Activated T-cell treated with anti-CD3 and anti-CD28 coated beads for 24 hours (primary cell): ENCODE measurements around the gene RPL21.
"Not testable (repeated sequence)": the region's sequence is repeated elsewhere in the genome, so short reads cannot be mapped to it uniquely, and the experiment has no call there.

Experiments used
- DNase-seq: peaks from one replicate; pipeline ENCODE4 v3.0.0-alpha.2; 2020; ENCODE audit warnings: low read depth

RPL21 gene

GRCh38 chr13:27251166-27252091 lies at the start of gene RPL21:
Gene RPL21 (plus strand): TSS chr13:27251558. CDS start chr13:27253777, 2,219 bp downstream.
- DNase-seq, result peak; percentile 86

DNA sequence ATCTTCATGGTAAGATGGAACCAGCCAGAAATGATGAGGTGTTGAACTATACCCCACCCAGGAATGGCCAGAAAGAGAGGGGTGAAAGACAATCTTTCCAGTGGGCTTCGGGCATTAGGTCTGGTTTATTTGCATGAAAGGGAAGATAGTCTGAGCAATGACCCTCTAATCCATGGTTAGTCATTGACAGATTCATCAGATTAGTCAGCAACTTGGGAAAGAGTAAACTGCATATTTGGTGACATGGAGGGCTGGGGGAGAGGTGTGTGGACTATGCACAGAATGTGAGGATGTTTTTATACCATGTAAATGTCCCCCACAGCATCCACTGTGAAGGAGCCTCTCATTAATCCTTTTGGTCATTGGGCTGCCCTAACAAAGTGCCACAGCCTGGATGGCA lies 49.7 kb upstream of the RPL21 start:
- DNase-seq, result no peak

DNA sequence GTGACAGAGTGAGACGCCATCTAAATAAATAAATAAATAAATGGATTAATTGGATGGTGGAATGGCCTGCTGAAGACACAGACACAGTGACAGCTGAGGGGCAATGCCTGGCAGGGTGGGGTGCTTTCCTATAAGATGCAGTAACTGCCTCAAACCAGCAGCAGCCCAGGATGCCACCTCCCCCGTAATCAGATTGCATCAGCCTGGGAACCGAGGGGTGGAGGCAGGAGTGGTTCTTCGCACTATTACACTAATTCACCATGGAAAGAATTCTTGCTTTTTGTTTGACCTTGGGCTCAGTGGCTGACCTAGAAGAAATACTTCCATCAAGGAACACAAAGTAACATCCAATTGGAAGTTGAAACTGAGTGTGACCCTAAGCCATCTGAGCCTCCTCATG lies 48.2 kb upstream of the RPL21 start:
- DNase-seq, result no peak

DNA sequence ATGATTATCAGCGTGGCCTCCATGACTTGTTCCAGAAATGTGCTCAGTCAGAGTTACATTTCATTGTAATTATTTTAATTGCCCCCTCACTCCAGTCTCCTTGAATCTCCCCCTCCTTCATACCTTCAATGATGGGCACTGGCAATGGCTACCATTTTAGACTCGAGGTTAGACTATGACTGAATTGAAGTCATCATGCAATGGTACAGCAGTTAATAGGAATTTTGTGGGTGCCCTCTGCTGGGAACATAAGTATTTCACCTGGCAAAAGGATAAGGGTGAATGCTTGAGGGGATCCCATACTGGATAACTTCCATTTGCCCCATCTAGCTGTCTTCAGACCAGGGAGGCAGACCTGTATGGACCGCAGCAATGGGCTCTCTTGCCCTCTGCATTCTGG lies 47.5 kb upstream of the RPL21 start:
- DNase-seq, result no peak

- no peak for DNase-seq
Observed at GRCh38 chr13:27208514-27208913, 42.8 kb upstream of the RPL21 start.

DNA sequence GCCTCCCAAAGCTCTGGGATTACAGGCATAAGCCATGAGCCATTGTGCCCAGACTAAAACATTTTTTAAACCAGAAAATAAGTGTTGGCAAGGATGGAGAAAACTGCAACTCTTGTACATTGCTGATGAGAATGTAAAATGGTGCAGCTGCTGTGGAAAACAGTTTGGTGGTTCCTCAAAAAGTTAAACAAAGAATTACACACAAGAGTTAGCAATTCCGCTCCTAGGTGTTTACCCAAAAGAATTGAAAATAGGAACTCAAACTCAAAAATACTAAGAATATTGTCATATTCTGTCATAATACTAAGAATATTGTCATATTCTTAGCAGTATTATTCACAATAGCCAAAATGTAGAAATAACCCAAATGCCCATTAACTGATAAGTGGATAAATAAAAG lies 40.1 kb upstream of the RPL21 start:
- DNase-seq, result no peak

DNA sequence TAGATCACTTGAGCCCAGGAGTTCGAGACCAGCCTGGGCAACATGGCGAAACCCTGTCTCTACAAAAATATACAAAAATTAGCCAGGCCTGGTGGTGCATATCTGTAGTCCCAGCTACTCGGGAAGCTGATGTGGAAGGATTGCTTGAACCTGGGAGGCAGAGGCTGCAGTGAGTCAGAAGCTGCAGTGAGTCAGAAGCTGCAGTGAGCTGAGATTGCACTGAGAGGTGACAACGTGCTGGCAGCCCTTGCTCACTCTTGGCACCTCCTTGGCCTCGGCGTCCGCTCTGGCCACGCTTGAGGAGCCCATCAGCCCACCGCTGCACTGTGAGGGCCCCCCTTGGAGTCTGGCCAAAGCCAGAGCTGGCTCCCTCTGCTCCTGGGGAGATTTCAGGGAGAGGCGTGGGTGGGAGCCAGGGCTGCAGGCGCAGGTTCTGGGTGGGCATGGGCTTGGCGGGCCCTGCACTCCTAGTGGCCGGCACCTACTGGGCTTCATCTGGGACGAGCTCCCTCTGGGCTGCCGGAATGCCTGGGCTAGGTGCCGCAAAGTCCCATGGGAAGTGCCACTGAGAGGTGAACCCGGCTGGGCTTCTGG lies 39.5 kb upstream of the RPL21 start:
- no peak for DNase-seq

DNA sequence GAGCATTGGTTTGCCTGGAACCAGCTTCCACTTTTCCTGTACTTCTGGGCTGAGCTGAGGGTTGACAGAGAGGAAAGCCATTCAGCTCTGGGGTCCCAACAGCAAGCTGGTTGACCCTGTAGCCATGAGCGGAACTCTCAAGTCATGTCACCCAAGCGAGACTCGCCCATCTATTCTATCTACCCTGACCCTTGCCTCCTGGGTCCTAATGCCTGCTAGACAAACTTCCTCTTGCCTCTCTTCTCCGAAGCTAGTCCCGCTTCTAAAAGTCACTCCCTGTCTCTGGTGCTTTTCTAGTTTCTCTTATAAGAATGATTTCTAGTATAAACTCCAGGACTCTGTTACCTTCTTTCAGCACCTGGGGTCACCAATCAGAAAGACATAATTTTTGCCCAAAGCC lies 38.0 kb upstream of the RPL21 start:
- DNase-seq, result not testable (repeated sequence)

GRCh38 chr13:27217791-27218190 lies 33.6 kb upstream of the RPL21 start:
- not testable (repeated sequence) for DNase-seq

DNA sequence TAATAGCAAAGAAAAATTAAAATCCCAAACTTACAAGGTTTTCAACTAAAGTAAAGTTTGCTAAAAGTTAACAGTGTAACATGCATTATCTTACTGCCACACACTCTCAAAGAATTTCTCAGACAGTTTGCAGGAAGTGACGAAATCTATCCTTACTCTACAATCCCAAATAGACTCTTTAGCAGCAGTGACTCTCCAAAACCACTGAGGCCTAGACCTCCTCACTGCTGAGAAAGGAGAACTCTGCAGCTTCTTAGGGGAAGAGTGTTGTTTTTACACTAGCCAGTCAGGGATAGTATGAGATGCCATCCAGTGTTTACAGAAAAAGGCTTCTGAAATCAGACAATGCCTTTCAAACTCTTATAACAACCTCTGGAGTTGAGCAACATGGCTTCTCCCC lies 32.5 kb upstream of the RPL21 start:
- not testable (repeated sequence) for DNase-seq

DNA sequence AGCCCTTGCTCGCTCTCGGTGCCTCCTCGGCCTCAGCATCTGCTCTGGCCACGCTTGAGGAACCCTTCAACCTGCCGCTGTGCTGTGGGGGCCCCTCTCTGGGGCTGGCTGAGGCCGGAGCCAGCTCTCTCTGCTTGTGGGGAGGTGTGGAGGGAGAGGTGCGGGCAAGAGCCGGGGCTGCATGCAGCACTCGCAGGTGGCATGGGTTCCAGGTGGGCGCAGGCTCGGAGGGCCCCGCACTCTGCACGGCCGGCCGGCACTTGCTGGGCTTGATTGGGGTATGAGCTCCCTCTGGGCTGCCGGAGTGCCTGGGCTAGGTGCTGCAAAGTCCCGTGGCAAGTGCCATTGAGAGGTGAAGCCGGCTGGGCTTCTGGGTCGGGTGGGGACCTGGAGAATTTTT lies 31.7 kb upstream of the RPL21 start:
- no peak for DNase-seq

DNA sequence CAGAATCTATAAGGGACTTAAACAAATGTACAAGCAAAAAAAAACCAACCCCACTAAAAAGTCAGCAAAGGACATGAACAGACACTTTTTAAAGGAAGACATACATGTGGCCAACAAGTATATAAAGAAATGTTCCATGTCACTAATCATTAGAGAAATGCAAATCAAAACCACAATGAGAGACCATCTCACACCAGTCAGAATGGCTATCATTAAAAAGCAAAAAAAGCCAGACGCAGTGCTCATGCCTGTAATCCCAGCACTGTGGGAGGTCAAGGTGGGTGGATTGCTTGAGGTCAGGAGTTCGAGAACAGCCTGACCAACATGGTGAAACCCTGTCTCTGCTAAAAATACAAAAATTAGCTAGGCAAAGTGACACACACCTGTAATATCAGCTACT lies 29.3 kb upstream of the RPL21 start:
- DNase-seq, result not testable (repeated sequence)

DNA sequence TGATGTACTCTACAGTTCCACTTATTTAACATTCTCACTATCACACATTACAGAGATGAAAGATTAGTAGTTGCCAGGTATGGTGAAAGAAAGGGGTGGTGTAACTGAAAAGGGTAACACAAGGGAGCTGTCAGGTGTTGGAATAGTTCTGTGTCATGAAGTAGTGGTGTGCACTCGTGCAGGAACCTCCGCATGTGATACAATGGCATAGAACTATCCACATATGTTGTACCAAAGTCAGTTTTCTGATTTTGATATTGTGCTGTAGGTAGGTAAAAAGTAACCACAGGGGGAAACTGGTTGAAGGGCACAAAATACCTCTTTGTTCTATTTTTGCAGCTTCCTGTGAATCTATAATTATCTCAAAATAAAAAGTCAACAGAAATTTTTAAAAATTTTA lies 24.4 kb upstream of the RPL21 start:
- DNase-seq, result no peak

GRCh38 chr13:27228131-27228530 lies 23.2 kb upstream of the RPL21 start:
- DNase-seq, result no peak

DNA sequence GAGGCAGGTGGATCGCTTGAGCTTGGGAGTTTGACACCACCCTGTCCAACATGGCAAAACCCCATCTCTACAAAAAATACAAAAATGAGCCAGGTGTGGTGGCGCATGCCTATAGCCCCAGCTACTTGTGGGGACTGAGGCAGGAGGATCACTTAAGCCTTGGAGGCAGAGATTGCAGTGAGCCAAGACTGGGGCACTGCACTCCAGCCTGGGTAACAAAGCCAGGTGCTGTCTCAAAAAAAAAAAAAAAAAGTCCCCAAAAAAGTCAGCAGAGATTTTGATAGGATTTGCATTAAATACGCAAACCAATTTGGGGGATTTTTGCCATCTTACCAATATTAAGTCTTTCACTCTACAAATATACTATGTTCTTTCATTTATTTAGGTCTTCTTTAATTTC lies 21.7 kb upstream of the RPL21 start:
- DNase-seq, result no peak

DNA sequence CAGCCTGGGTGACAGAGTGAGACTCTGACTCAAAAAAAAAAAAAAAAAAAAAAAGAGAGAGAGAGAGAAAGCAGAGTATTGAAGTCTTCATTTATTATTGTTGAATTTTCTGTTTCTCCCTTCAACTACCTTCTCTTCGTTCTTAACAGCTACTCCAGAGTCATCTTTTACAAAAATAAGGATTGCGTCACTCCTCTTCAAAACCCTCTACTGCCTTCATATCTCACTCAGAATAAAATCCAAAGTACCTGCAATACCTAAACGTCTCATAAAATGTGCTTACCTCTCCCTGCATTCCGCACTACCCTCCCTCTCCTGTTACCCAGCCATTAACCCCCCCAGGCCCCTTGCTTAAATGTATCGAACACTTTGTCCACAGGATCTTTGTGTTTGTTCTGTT lies 17.4 kb upstream of the RPL21 start:
- no peak for DNase-seq

DNA sequence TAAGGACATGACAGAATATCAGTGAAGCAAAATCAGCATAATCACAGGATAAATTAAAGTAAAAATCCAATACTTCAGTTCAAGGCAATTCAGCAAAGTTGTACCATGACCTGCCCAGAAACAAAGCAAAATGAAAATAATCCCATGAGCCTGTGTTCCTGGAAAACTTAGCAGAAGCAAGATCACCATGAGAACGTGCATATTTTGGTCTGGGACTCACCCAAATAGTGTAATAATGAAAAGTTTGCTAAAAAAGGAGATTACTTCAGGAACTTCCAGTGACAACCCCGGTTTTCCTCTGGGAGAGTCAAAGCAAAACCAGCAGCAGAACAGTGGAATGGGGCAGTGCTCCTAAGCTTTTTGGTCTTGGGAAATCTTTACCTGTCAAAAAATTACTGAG lies 14.9 kb upstream of the RPL21 start:
- DNase-seq, result no peak

GRCh38 chr13:27242702-27243101 lies 8.7 kb upstream of the RPL21 start:
- no peak for DNase-seq

DNA sequence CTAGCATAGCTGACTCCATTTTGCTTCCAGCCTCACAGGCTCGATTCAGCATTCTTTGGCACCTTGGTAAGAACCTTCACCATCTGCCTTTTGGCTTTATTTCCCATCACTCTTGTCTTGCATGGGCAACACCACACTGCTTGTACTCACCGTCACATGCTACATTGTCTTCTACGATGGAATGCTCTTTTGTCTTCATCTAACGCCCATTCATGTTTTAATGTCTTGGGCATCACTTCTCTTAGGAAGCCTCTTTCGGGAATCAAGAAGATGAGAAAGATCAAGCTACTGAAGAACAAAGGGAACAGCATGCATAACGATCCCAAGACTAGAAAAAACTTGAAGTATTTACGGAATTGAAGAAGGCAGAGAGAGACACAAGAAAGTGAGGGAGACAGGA lies 5.7 kb upstream of the RPL21 start:
- DNase-seq, result no peak

GRCh38 chr13:27250833-27251165 lies 559 bp upstream of the RPL21 start:
- no peak for DNase-seq

- DNase-seq, result no peak
Observed at GRCh38 chr13:27252467-27252866, 1.1 kb downstream of the RPL21 start.

DNA sequence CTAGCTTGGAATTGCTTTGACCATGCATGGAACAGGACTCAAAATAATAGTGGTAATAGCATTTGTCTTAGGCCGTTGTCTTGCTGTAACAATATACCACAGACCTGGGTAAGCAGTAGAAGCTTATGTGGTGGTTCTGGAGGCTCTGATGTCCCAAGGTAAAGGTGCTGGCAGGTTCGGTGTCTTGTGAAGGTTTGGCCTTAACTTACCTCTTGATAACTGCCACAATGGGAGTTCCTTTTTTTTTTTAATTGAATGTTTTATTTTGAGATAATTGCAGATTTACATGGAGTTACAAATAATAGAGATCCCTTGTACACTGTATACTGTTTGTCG lies 5.8 kb downstream of the RPL21 start:
- DNase-seq, result no peak

DNA sequence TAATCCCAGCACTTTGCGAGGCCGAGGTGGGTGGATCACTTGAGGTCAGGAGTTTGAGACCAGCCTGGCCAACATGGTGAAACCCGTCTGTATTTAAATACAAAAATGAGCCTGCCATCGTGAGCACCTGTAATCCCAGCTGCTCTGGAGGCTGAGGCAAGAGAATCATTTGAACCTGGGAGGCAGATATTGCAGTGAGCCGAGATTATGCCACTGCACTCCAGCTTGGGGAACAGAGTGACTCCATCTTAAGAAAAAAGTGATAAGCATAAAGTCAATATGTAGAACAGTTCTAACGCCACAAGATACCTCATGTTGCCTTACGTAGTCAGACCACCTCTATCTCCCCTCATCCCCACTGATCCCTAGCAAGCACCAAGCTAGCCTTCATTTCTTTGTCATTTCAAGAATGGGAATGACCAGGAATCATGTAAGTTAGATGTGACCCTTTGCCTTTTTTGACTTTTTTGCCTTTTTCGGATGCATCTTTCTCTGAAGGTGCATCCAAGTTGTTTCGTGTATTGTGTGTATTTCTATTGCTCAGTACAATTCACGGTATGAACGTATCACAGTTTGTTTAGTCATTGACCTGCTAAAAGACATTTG lies 6.4 kb downstream of the RPL21 start:
- no peak for DNase-seq
